GM20000 (cell line): ENCODE measurements around the gene PCBD1.

Experiments used
- DNase-seq: peaks from one replicate; pipeline ENCODE4 v3.0.0; 2012; ENCODE audit warnings: low spot score
- TF ChIP-seq, protein P1 (sequence below): IDR thresholded peaks from 2 replicates; pipeline ENCODE4 v1.5.1; 2012; ENCODE audit warnings: mild to moderate bottlenecking, control low read depth; ENCODE audit errors: extremely low read depth, missing control alignments

Gene PCBD1

DNA sequence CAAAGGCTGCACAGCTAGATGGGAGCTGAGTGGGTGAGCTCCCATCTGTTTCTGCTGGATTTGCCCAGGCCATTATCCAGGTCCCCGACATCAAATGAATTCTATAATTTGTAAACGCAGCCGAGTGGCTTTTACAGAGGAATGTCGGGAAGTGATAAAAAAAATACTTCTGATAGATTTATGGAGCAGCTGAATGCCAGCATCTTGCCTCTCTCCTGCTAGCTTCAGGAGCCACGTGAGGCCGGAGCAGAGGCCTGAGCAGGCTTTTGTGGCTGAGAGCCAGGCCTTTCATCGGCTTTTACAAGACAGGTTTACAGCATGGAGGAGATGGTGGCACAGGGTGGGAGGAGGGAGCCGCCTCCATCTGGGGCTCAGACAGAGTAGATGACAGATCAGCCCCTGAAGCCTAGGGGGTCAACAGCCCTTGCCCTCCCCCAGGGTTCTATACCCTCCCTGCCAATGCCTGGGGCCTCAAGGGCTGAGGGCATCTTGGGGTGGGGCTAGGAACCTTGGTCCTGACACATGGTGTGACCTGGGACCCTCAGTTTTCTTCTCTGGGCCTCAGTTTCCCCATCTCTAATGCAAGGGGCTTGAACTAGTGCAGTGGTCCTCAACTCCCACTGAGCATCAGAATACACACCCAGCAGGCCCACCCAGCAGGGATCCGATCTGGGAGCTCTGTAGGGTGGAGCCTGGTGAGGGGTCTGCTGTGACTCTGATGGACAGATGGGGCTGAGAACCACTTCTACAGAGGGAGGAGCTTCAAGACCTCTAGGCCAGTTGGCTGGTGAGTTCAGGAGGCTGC, 44.2 kb upstream of the PCBD1 start:
- DNase-seq, result no peak
- TF ChIP-seq, protein P1, sequence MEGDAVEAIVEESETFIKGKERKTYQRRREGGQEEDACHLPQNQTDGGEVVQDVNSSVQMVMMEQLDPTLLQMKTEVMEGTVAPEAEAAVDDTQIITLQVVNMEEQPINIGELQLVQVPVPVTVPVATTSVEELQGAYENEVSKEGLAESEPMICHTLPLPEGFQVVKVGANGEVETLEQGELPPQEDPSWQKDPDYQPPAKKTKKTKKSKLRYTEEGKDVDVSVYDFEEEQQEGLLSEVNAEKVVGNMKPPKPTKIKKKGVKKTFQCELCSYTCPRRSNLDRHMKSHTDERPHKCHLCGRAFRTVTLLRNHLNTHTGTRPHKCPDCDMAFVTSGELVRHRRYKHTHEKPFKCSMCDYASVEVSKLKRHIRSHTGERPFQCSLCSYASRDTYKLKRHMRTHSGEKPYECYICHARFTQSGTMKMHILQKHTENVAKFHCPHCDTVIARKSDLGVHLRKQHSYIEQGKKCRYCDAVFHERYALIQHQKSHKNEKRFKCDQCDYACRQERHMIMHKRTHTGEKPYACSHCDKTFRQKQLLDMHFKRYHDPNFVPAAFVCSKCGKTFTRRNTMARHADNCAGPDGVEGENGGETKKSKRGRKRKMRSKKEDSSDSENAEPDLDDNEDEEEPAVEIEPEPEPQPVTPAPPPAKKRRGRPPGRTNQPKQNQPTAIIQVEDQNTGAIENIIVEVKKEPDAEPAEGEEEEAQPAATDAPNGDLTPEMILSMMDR, result no peak

DNA sequence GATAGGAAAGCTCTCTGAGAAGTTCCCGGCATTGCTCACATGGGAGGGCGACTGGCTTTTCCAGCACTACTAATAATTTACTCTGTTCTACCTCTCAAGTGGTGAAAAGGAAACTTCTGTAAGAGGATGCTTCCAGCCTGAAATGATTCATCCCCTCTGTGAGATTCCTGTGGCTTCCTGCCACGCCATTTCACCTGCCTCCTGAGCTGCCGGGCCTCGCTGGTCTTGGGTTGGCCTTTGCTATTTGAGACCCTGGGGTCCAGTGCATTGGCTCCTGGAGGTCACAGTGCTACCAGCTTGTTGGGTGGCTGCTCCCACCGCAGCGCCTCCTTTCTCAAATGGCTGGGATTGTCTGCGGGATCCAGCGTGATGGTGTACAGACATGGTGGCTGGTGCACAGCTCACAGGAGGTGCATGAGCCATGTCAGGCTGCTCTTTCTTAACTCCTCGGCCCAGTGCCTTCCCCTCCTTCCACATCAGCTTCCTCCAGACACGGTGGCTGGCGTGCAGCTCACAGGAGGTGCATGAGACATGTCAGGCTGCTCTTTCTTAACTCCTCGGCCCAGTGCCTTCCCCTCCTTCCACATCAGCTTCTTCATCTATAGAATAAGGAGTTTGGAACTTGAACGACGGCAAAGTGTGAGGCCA, 42.9 kb upstream of the PCBD1 start:
- DNase-seq, result no peak
- TF ChIP-seq, protein P1, result no peak

DNA sequence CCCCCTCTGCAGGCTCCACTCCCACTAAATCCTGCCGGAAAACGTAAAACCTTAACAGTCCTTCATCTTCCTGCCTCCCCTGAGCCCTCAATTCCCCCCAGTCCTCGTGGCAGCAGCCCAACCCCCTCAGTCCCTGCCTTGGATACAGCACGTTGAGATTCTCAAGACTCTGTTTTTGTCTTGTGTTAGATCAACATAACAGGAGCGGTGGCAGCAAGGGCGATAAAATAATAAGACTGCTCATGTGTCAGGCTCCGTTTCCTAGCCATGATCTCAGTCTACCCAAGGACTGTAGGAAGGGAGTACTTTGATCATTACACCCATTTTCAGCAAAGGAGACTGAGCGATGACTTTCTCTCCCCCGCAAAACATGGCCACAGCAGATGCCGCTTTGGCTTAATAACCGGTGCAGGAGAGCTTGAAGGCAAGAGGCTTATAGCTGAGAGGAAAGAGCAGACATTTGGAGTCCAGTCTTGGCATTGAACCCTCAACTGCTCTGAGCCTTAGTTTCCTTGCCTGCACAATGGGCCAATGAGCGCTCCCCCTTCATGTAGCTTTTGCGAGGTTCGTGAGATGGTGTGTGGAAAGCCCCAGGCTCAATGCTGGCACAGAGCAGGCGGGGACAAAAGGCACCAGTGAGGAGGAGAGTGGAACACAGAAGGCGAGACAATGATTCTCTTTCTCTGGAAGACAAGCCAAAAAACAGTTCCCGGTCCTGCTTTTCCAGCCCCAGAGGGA, 42.1 kb upstream of the PCBD1 start:
- TF ChIP-seq, protein P1, result no peak
- DNase-seq, result no peak

DNA sequence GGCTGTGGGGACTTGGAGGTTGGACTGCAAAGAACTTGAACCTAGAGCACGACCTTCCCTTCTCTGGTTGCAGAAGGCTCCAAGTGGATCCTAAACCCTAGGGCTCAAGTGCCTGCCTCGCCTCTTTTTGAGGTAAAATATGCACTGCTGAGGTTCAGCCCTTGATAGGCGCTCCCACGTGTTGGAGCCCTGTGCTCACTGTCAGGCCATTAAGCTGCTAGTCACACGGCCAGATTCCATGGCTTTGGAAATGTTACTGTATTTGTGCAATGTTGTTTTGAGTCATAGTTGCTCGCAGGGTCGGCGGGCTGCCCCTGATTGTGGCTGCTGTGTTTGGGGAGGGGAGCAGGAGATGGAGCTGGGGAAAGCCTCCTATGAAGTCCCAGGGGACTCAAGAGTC, 39.8 kb upstream of the PCBD1 start:
- TF ChIP-seq, protein P1, result no peak
- no peak for DNase-seq

DNA sequence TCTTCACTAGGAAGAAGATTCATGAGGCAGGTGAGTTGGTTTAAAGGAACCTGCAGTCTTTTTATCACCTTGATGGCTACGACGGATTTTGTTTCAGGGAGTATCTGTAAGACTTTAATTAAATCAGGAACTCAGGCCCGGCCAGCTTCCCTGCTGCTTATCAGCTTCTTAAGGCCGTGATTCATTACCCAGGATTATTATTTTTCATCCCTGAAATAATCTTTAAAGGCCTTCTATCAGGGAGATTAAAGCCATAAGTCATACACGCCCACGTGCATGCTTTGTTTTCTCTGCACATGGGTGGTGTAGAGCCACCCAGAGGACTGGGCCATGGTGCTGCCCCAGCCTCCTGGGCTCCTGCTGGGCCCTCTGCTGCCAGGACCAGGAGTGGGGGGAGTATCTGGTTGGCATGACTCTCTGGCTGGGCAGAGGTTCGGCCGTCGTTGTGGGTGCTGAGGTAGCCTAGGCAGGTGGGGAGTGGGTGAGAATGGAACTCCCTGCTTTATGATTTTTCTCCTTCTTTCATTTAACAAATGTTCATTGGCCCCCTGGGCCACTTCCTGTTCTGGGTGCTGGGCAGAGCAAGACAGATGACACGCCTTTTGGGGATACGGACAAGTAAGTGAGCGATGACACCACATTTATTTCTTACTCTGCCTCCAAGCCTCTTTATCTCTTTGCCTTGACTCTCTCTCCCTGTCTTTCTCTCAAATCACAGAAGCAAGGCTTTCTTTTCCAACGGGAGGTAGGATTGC, 39.0 kb upstream of the PCBD1 start:
- no peak for DNase-seq
- TF ChIP-seq, protein P1, result no peak

DNA sequence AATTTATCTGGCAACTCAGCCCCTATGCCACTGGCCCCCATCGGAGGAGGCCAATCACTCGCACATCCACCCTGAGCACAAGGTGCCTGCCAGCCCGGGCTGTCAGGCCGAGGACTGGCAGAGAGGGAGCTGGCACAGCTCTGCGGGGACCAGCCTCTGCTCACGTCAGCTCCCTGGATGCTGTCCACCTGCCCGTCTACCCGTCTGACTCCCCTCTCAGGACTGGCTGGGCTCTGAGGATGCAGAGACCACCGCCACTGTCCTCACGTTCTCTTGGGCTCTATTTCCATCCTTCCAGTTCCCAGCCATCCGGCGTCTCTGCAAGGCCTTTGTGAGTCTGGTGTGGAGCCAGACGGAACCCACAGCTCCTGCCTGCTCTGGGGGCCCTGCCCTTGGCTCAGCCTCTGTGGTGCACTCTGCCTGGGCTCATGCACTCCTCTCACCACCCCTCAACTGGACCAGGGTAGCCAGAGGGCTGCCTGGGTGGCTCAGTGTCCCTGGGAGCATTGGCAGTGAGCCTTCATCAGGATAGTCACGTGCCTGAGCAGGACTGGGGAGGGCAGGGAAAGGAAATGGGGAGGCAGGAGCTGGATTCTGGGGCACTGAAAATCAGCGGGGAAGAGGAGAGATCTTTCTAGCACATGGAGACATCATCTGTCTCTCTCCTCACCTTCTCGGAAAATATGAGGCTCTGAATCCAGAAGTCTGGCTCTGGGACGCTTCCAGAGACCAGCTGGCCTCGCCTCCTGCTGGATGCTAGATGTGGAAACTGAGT, 38.0 kb upstream of the PCBD1 start:
- DNase-seq, result no peak
- TF ChIP-seq, protein P1, result no peak
